ENCODE results near the gene EEFSEC.

EEFSEC gene

GRCh38 chr3:128187495-128187894 lies 34.2 kb downstream of the EEFSEC start:
- DNase-seq = no peak

- no peak for DNase-seq
Measured at GRCh38 chr3:128188326-128188725, 35.0 kb downstream of the EEFSEC start.

GRCh38 chr3:128188956-128189355 lies 35.7 kb downstream of the EEFSEC start:
- no peak for DNase-seq

- no peak for DNase-seq
Measured at GRCh38 chr3:128190501-128190900, 37.2 kb downstream of the EEFSEC start.

DNA sequence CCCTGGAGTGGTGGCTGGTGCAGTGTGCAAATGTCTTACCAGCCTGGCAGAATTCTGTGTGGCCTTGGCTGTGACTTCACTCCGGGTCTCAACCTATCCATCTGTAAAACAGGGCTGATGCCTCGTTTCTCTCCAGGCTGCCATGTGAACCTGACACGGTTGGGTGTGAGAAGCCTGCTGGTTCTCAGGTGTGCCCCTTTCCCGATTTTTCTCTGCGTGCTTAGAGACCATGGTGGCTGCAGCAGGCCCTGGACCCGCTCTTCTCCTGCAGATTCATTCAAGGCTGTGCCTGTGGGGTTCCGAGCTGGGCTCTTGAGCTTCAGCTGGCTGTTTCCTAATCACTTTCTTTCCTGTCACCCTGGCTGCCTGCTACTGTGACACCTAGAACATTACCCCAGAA lies 38.9 kb downstream of the EEFSEC start:
- DNase-seq = no peak

DNA sequence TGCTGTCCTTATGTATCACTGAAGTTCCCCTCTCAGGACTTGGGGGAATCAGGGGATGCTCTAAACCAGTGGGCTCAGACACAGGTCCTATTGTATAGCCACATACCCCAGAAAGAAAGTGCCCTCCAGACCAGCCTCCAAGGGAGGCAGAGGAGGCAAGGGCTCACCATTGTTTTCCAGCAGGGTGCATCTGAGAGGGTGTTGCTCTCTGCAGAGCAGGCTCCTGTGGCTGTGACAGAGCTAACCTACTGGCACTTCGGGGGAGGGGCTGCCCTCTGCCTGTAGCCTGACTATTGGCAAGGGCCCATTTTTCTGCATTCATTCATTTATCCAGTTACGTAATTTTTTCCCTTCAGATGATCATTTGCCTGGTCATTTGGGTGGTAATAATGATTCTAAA lies 39.9 kb downstream of the EEFSEC start:
- no peak for DNase-seq

DNA sequence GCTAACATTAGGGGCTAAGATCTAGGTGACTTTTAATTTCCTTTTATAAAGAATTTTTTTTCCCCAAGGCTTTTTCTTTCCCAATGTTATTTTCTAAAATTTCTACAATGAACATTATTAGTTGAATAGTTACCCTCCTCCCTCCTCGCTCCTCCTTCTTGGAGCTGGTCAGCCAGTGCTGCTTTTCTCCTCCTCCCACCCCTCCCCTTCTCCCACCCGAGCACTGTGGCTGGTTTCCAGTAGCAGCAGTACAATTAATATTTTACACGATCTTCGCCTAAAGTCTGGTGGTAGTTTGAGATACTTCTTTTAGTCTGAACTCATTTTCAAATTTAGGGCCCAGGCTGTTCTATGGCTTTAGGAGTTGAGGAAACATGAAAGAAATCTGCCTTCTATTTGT lies 41.6 kb downstream of the EEFSEC start:
- no peak for DNase-seq

- DNase-seq = no peak
Measured at GRCh38 chr3:128195369-128195768, 42.1 kb downstream of the EEFSEC start.

DNA sequence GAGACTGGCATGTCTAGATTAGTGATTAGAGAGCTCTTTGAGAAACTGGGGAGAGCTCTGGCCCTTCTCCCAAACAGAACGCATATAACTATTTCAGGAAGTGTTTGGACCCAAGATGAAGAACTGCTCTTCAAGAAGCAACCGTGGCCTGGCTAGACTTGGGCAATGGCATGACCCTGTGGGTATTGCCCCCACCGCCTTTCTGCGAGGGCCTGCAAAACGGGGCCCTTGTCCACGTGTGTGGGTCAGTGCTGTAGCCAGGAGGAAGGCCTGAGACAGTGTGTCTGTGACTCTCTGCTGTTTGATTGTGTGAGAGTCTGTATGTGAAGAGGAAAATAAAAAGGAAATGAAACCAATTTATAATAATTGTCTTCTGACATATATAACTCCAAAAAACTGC lies 42.5 kb downstream of the EEFSEC start:
- DNase-seq = no peak

DNA sequence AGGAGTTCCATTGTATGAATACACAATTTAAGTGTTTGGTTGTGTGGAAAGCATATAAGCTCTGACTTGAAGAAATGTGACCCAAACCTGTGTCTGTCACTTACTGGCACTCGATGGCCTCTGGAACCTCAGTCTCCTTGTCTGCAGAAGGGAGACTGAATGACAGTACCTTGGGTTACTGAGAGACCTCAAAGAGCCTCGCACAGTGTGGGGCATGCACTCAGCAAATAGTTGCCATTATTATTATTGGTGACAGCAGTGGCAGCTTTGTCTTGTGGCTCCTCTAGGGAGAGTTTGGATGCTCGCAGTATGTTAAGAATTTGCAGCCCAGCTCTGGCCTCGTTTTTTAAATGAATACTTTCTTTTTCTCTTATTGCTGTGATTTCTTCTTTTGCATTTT lies 43.4 kb downstream of the EEFSEC start:
- DNase-seq = no peak

DNA sequence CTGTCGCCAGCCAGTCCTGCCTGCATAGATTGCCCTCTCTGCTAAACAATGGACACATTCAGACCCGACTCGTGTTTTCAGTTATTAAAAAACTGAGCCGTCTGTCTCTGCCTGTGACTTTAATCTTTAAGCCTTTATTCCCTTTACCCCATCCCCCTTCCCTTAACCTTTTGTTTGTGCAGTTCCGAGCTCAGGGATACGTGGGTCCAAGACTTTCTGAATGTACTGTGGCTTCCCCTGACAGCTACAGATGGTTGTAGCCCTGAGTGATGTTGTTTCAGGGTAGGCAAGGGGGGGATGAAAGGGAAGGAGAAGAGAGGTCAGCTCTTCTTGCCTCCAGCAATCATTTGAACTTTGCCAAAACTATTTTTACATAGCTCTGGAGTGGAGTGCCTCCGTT lies 44.6 kb downstream of the EEFSEC start:
- no peak for DNase-seq

DNA sequence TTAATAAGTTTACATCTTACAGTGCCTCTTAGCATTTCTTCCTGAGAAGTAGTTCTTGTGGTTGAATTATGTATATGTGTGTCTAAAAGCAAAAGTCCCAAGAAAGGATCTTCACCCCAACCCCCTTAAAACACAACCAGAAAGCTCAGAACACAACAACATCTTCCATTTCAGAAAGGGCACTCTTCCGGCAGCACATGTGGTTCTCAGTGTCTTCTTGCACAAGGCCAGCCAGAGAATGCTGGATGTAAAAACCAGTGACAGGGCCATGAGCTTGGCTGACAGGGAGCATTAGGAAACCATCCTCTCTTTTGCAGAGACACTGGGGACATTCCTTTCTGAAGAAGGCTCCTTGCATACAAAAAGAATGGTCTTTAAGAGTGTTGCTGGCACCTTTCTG lies 45.0 kb downstream of the EEFSEC start:
- no peak for DNase-seq

- no peak for DNase-seq
Measured at GRCh38 chr3:128199110-128199509, 45.8 kb downstream of the EEFSEC start.

- no peak for DNase-seq
Measured at GRCh38 chr3:128201158-128201755, 48.0 kb downstream of the EEFSEC start.

- no peak for DNase-seq
Measured at GRCh38 chr3:128203169-128203568, 49.9 kb downstream of the EEFSEC start.

- no peak for DNase-seq
Measured at GRCh38 chr3:128205558-128206145, 52.4 kb downstream of the EEFSEC start.

GRCh38 chr3:128207951-128208350 lies 54.7 kb downstream of the EEFSEC start:
- DNase-seq = no peak

GRCh38 chr3:128210711-128211110 lies 57.4 kb downstream of the EEFSEC start:
- DNase-seq = no peak

DNA sequence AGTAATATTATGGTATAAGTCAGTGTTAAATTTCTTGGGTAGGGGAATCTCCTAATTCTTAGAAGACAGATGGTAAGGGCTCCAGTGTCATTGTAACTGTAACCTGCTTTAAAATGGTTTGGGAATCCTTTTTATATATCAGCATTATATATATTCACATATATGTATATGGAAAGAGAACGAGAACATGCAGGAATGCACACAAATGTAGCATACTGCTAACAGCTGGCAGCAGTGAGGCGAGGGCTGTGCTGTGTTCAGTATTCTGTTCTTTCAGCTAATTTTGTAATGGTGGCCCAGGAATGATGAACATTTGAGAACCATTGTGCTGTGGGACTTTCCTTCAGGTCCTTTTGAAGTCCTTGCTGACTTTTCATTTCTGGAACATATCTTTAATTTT lies 60.8 kb downstream of the EEFSEC start:
- DNase-seq = no peak

GRCh38 chr3:128215290-128215689 lies 62.0 kb downstream of the EEFSEC start:
- DNase-seq = no peak

GRCh38 chr3:128215800-128216495 lies 62.7 kb downstream of the EEFSEC start:
- DNase-seq = no peak

GRCh38 chr3:128217702-128218547 lies 64.6 kb downstream of the EEFSEC start:
- peak; percentile 6 for DNase-seq

DNA sequence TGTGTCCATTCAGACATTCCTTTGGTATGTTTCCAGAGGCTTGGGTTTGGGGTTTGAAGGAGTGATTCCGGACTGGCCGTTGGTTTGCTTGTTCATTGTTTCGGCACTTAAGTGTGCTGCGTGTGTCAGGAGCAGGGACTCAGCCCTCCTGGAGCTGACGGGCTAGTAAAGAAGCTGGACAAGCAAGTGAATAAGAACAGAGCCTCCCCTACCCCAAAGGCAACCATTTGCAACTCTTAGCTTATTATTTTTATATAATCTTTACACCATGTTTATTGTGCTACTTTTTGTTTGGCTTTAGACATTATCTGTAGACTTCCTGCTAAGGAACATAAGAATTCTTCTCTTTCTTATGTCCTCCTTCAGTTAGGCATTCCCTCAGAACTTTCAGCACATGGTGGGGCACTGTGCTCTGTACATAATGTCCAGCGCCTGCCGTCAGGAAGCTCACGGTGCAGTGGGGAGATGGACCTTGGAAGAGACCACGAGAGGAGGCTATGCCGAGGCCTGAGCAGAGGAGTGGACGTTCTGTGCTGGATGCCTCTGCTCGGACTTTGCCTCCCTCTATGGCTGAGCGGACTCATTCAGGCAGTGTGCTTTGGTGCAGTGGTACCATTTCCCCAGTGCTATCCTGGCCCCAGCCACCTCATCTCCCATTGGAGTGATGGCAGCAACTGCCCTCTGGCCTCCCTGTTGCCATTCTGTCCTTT lies 65.4 kb downstream of the EEFSEC start:
- no peak for DNase-seq
